Mesothelial cell of epicardium (in vitro differentiated cells): ENCODE measurements around the gene PTPRF. TPM values are rescaled to one million over a fixed set of nuclear protein-coding genes. Genes with fewer than 3 reads are reported as not detected.
"Not testable (repeated sequence)": the region's sequence is repeated elsewhere in the genome, so short reads cannot be mapped to it uniquely, and the experiment has no call there.

Experiments
- DNase-seq, 2 experiments: peaks; one replicate each; pipeline ENCODE4 v3.0.0; 2021; ENCODE audit warnings: low spot score in 2 of 2; ENCODE audit not compliant: unreplicated experiment in 2 of 2
- H3K27ac Mint-ChIP-seq: 2 replicates; pipeline ENCODE4 v1.8.0; 2021; ENCODE audit warnings: mixed read lengths
- H3K27me3 Mint-ChIP-seq: 2 replicates; pipeline ENCODE4 v1.8.0; 2021; ENCODE audit warnings: low read depth, mixed read lengths
- H3K36me3 Mint-ChIP-seq: 2 replicates; pipeline ENCODE4 v1.8.0; 2021; ENCODE audit warnings: mixed read lengths
- H3K4me1 Mint-ChIP-seq: 2 replicates; pipeline ENCODE4 v1.8.0; 2021; ENCODE audit warnings: mixed read lengths
- H3K4me3 Mint-ChIP-seq: 2 replicates; pipeline ENCODE4 v1.8.0; 2021; ENCODE audit warnings: mild to moderate bottlenecking, moderate library complexity, mixed read lengths
- H3K9me3 Mint-ChIP-seq: 2 replicates; pipeline ENCODE4 v1.8.0; 2021; ENCODE audit warnings: mixed read lengths
- total RNA-seq: library from RNA; stranded (reverse); gene quantifications from 3 replicates; pipeline ENCODE4 v1.2.1, GENCODE V29; 2021
- TF ChIP-seq, protein P1 (sequence below): fragments of 200-600 bp; sonication (generic); IDR thresholded peaks from one replicate; pipeline ENCODE4 v1.5.0; 2021; ENCODE audit warnings: antibody characterized with exemption; ENCODE audit not compliant: unreplicated experiment

PTPRF gene
- total RNA-seq, 1 donor from 2014 or later = 464 TPM

DNA sequence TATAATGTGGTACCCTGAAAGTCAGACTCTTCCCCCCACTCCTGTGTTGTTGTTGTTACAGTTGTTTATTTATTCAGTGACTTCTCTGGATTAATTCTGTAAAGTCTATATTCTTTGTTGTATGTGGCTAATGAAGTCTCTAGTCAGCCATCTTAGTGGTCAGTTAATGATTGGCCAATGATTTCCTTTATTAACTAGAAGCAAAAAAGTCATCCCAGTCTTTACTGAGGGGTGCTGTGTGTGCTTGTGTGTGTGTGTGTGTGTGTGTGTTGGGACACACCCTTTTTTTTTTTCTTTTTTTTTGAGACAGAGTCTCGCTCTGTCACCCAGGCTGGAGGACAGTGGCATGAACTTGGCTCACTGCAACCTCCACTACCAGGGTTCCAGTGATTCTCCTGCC lies 39.6 kb upstream of the PTPRF start:
- peaks cover 41% of the 10 kb centered on the region for H3K9me3 Mint-ChIP-seq
- DNase-seq = no peak
- TF ChIP-seq, protein P1, sequence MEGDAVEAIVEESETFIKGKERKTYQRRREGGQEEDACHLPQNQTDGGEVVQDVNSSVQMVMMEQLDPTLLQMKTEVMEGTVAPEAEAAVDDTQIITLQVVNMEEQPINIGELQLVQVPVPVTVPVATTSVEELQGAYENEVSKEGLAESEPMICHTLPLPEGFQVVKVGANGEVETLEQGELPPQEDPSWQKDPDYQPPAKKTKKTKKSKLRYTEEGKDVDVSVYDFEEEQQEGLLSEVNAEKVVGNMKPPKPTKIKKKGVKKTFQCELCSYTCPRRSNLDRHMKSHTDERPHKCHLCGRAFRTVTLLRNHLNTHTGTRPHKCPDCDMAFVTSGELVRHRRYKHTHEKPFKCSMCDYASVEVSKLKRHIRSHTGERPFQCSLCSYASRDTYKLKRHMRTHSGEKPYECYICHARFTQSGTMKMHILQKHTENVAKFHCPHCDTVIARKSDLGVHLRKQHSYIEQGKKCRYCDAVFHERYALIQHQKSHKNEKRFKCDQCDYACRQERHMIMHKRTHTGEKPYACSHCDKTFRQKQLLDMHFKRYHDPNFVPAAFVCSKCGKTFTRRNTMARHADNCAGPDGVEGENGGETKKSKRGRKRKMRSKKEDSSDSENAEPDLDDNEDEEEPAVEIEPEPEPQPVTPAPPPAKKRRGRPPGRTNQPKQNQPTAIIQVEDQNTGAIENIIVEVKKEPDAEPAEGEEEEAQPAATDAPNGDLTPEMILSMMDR = no peak
- no peak overlapping the region for H3K27ac Mint-ChIP-seq
- peaks cover 10% of the 10 kb centered on the region for H3K4me1 Mint-ChIP-seq
- no peak overlapping the region for H3K4me3 Mint-ChIP-seq
- no peaks in the 10 kb centered on the region for H3K27me3 Mint-ChIP-seq
- peaks cover 3% of the 10 kb centered on the region for H3K36me3 Mint-ChIP-seq

DNA sequence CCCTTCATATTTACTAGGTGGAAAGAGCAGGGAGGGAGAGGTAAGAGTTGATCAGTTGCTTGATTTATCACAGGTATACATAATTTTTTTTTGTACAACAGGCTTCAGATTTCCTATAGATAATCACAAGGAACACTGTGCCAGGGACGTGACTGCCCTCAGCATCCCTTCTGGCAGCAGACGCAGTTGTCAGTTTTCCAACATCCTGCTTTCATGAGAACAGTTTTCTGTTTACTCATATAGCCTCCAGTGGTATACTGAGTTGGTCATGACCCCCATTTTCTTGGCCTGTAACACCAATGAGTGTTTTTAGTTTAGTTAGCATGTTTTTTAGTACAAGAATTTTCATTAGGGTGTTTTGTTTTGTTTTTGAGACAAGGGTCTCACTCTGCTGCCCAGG lies 37.9 kb upstream of the PTPRF start:
- Mint-ChIP-seq H3K4me3 (no peak overlapping the region), H3K27ac (no peak overlapping the region), H3K36me3 (peaks cover 3% of the 10 kb centered on the region), H3K9me3 (peaks cover 31% of the 10 kb centered on the region), H3K27me3 (no peaks in the 10 kb centered on the region), H3K4me1 (peaks cover 10% of the 10 kb centered on the region)
- TF ChIP-seq, protein P1 = no peak
- DNase-seq = no peak

DNA sequence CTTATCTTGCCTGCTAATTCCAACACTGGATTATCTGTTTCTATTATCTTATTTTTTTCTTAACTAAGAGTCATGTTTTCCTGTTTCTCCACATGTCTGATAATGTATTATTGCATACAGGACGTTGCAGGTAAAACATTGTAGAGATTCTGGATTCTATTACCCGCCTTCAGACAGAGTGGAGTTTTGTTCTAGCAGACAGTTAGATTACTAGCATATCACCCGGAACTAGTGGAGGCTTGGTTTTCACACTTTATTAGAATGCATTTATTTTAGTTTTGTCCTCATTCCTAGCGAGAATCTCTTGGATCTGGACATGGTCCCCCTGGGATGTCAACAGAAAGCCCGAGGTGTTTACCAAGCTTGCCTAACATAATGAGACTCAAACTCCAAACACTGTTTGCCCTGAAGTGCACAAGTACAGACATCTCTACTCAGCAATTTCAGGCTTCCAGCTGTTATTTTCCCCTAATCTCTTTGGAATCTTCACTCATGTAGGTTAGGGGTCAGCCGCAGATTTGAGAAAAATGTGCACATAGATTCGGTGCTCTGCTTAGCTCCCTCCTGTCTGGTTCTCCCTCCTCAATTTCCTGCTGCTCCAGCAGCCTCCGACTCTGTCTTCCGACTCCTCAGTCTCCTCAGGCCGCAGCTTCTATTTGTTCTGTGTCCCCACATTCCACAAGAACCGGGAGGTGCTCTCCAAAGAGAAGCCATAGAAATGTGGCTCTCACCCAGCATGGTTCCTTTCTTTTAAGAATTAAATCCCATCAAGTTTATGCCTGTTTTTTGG lies 36.8 kb upstream of the PTPRF start:
- DNase-seq = no peak
- peak overlapping the region; percentile 55 for H3K27ac Mint-ChIP-seq
- H3K36me3 Mint-ChIP-seq = no peaks in the 10 kb centered on the region
- no peaks in the 10 kb centered on the region for H3K27me3 Mint-ChIP-seq
- TF ChIP-seq, protein P1 = no peak
- H3K4me1 Mint-ChIP-seq = peaks cover 10% of the 10 kb centered on the region
- no peak overlapping the region for H3K4me3 Mint-ChIP-seq
- peaks cover 23% of the 10 kb centered on the region for H3K9me3 Mint-ChIP-seq

DNA sequence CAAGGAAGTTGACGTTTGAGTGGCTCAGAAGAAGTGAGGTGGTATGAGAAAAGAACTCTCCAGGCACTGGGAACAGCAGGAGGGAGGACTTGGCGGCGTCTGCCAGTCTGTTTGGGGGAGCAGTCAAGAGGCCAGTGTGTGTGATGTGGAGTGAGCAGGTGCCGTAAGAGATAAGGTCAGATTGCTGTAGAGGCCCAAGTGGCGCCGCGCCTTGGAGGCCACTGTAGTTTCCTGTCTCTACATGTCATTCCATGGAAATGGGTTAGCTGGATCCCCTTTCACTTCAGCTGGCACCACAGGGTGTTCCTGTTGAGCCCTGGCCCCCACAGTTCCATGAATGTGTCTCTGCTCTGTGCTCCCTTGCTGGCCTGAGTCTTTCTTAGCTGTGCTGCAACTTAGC lies 35.5 kb upstream of the PTPRF start:
- no peak overlapping the region for H3K27ac Mint-ChIP-seq
- TF ChIP-seq, protein P1 = no peak
- H3K27me3 Mint-ChIP-seq = no peaks in the 10 kb centered on the region
- DNase-seq = no peak
- peaks cover 10% of the 10 kb centered on the region for H3K4me1 Mint-ChIP-seq
- H3K4me3 Mint-ChIP-seq = no peak overlapping the region
- peaks cover 12% of the 10 kb centered on the region for H3K9me3 Mint-ChIP-seq
- no peaks in the 10 kb centered on the region for H3K36me3 Mint-ChIP-seq

DNA sequence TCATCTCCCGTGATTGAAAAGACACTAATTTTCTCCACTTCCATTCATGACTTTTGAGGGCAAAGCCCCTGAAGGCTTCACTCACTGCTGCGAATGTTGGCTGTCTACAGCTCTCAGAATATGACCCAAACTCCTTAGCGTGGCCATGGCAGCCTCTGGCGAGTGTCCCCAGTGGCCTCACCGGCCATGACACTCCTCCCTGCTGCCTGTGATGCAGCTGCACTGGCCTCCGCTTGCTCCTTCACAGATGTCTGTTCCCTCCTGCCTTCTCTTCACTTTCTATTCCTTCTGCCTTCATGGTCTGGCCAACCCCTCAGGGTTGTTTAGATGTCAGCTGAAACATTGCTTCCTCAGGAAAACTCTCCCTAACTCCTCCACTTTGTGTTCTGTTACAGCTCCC lies 30.8 kb upstream of the PTPRF start:
- TF ChIP-seq, protein P1 = no peak
- no peak for DNase-seq
- H3K4me1 Mint-ChIP-seq = no peaks in the 10 kb centered on the region
- no peaks in the 10 kb centered on the region for H3K9me3 Mint-ChIP-seq
- no peaks in the 10 kb centered on the region for H3K36me3 Mint-ChIP-seq
- no peak overlapping the region for H3K4me3 Mint-ChIP-seq
- H3K27me3 Mint-ChIP-seq = no peaks in the 10 kb centered on the region
- no peak overlapping the region for H3K27ac Mint-ChIP-seq

DNA sequence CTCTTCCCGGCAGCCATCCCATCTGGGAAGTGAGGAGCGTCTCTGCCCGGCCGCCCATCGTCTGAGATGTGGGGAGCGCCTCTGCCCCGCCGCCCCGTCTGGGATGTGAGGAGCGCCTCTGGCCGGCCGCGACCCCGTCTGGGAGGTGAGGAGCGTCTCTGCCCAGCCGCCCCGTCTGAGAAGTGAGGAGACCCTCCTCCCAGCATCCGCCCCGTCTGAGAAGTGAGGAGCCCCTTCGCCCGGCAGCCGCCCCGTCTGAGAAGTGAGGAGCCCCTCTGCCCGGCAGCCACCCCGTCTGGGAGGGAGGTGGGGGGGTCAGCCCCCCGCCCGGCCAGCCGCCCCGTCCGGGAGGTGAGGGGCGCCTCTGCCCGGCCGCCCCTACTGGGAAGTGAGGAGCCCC lies 28.9 kb upstream of the PTPRF start:
- DNase-seq = peak in 1 of 2 experiments; percentile 28
- not testable (repeated sequence) for H3K27ac Mint-ChIP-seq, H3K4me3 Mint-ChIP-seq, H3K4me1 Mint-ChIP-seq, H3K9me3 Mint-ChIP-seq, H3K27me3 Mint-ChIP-seq, H3K36me3 Mint-ChIP-seq
